HG03469 (cell line): ENCODE measurements around the gene F12.

Experiments used
- ATAC-seq: cut with Tn5 transposase; IDR thresholded peaks from one replicate; pipeline ENCODE4 v1.9.1; 2021; ENCODE audit warnings: mild to moderate bottlenecking, moderate library complexity, moderate number of reproducible peaks; ENCODE audit not compliant: unreplicated experiment

F12 gene

DNA sequence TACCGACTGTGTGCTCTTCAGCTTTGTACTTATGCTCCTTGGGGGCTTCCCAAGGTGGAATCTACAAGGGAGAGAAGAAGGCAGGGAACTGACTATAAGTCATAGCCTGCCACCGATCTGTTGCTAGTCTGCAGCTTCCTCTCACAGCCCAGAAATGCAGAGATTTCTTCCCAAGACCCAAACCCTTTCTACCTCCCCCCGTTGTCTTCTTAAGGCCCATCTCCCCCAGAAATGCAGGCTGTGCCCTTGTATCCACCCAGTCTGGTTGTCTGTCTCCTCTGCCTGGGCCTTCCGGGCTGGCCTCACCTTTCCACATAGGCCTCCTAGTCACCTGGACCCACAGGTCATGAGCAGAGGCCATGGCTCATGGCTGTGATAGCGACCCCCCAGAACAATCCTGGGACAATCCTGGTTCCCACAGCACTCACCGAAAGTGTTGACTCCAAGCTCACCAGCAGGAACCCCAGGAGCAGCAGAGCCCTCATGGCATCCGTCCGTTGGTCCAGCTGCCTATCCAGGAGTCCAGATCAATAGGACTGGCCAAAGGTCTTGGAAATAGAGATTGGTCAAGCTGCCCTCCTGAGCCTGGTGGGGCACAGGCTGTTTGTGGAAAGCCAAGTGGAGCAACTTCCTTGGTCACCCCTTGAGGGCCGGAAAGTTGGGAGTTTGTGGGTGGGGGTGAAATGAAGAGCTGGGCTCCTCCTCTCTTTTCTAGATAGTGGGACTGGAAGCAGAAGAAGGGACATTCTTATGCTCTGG, at the start of gene F12:
Gene F12, minus strand, starts transcription at position 522 of the 759 bp plus-strand sequence. Its CDS starts 37 bp downstream, at position 485.
- ATAC-seq, result no peak

DNA sequence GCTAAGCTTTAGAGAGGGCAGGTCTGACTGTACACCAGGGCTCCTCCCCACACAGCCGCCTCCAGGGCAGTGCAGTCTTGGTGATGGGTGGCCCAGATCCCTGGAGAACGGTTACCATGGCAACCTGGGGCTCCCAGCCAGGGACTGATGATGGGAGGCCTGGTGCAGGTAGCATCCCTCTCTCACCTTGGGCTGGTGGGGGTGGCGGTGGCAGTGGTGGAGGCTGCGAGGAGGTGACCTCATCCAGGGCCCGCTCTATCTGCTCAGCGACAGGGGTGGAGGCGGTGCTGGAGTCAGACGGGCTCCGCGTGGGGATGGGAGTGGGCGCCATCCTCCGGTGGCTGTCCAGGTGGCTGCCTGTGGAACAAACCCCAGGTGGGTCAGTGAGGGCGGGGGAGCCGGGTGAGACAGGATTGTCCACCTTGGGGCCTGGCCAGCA, 49.6 kb upstream of the F12 start:
- ATAC-seq, result no peak

DNA sequence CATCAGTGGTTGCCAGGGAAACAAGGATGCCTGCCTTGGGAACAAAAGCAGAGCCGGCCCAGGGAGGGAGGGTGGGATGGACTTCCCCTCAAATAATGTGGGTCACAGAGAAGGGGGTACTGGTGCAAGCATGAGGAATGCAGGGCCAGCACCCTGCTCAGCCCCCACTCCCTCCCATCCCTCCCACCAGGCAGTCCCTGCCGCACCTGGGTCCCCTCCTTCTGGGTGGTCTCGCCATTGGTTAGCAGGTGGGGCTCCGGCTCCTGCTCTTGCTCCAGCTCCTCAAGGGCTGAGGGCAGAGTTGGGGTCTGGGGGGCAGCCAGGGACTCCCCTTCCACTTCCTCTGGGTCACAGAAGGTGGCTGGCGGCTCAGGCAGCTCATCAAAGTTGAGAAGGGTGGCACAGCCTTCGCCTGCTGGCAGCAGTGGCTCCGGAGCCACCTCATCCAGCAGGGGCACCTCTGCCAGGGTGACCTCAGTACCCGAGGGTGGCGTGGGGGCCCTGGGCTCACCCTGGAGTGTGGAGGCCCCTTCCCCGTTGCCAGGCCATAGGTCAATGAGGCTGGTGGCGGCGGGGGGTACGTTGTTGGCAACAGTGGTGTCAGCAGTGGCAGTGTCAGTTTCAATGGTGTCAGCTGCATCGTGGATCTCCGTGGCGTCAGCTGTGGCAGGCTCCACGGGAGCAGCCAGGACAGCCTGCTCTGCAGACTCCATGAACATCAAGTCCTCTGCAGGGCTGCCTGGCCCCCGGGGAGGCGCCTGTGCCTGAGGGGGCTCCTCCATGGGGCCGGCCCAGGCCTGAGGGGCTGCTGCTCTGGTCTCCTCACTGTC, 48.7 kb upstream of the F12 start:
- no peak for ATAC-seq

DNA sequence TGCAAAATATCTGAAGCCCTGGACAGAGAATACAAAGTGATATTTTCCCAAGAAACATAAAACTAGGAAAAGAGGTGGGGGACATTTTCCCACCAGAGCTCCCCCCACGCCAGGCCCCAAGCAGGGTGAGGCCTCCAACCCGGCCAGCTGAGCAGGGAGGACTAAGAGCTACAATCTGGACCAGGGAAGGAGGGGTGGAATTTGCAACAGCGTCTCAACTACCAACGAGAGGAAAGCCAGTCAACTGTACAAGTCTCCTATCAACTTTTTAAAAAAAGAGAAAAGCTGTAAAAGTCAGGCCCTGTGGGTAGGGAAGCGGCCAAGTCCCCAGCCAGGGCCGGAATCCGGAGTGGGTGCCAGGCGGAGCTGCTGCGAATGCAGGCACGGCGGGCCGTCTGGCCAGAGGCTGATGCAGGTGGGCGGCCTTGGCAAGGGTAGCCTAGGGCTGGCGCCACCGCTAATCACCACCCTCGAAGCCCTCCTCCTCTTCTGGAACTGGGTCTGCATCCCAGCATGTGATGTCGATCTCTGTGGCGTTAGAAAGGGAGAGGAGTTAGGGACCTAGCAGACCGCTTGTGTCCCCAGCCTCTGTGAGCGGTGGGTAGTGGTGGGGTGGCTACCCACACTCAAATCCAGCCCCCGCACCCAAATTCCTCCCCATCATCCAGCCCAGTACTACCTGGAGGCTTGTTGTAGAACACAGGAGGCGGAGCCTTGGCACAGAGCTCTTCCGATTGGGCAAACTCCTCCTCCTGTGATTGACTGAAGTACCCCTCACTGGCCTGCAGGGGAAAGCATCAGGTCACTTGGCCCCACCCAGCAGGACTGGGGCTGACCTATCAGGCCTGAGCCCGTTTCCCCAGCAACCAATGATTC, 47.9 kb upstream of the F12 start:
- ATAC-seq, result peak; percentile 24

DNA sequence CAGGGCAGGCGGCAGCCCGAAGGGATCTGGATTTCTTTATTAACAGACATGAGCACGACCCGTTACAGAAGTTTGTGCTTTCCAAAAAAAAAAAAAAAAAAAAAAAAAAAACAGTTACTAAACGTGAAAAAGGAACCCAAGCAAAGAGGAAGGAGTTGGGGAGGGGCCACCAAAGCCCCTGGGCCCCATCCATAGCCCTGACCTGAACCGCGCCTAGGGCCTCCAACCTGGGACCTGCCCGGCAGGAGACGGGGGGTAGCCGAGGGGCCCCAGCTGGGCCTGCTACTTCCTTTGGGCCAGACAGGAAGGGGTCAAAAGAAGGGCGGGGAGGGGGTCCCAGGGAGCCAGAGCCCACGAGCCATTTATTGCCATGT, 47.2 kb upstream of the F12 start:
- no peak for ATAC-seq

DNA sequence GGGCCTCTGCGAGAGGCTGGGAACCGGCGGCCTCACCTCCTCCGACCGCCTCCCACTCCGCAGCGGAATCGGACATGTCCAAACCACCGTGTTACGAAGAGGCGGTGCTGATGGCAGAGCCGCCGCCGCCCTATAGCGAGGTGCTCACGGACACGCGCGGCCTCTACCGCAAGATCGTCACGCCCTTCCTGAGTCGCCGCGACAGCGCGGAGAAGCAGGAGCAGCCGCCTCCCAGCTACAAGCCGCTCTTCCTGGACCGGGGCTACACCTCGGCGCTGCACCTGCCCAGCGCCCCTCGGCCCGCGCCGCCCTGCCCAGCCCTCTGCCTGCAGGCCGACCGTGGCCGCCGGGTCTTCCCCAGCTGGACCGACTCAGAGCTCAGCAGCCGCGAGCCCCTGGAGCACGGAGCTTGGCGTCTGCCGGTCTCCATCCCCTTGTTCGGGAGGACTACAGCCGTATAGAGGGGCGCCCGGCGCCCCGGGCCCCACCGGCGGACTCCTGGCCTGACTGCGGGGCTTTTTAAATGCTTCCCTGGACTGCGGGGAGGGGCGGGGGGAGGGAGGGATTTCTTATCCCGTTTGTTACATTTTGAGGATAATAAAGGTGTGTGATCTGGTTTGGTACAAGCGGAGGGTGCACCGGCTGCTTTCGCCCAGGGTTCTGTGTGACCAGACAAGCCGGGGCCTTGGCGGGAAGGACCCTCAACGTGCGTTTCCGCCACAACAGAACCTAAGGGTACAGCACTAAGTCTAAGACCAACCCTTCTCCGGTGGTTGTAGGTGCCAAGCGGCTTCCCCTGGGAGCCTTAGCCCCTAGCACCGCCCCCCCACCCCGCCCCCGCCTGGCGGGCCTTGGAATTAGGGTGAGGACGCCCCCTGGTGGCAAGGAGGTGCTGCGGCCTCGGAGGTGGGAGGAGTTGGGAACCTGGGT, 46.6 kb upstream of the F12 start:
- ATAC-seq, result no peak

DNA sequence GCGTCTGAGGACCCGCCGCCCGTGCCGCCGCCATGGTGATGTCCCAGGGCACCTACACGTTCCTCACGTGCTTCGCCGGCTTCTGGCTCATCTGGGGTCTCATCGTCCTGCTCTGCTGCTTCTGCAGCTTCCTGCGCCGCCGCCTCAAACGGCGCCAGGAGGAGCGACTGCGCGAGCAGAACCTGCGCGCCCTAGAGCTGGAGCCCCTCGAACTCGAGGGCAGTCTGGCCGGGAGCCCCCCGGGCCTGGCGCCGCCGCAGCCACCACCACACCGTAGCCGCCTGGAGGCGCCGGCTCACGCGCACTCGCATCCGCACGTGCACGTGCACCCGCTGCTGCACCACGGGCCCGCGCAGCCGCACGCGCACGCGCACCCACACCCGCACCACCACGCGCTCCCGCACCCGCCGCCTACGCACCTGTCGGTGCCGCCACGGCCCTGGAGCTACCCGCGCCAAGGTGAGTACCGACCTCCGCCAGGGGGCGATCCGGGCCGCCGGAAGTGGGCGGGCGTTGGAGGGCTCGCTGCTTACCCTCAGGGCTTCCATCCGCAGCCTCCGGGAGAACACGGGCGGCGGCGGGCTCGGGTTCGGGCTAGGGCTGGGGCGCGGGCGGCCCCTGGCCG, 45.8 kb upstream of the F12 start:
- ATAC-seq, result peak; percentile 31

DNA sequence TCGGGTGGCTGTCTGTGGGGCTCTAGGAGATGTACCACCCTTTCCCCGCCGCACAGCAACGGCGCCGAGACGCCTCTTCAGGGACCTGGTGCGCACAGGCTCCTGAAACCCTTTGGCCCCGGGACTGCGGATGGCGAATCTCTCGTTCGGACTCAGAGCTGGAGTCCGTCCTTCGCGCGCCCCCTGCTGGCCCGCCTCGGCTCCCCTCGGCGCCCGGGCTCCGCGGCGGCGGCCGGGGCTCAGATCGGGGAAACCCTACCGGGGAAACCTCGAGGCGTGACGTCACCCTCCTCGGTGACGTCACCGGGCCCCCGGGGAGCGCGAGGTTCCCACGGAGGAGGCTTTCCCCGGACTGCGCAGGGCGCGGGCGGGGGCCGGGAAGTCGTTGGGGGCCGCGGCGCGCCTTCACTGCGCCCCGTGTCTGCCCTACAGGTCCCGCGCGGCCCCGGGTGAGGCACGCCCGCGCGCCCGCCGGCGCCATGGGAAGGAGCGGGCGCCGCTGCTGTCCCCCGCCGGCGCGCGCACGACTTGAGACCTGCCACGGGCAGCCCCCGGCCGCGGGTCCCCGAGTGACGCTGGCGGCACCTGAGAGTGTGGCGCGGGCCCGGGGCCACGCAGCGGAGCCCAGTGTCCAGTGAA, 45.2 kb upstream of the F12 start:
- peak; percentile 26 for ATAC-seq

DNA sequence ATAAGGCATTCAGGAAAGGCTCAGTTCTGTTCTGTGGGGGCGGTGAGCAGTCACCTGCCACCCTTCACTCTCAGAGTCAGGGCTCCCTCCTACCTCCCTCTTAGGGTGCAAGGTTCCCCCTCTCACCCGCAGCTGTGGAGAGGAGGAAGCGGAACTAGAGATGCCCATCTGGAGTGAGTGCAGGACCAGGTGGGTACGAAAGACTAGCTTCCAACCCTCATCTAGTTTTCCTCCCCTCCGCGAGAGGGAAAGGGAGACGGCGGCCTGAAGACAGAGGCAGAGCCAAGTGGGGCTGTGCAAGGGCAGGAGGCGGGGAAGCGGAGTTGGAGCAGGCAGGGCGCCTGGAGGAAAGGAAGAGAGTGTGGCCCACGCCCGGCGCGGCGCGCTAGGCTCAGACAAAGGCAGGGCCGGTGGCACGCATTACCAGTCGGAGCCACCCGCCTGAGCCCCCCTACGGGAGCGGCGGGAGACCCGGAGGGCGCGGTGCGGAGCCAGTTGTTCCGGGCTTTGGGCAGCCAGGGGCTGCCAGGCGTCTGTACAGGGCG, 44.6 kb upstream of the F12 start:
- no peak for ATAC-seq

DNA sequence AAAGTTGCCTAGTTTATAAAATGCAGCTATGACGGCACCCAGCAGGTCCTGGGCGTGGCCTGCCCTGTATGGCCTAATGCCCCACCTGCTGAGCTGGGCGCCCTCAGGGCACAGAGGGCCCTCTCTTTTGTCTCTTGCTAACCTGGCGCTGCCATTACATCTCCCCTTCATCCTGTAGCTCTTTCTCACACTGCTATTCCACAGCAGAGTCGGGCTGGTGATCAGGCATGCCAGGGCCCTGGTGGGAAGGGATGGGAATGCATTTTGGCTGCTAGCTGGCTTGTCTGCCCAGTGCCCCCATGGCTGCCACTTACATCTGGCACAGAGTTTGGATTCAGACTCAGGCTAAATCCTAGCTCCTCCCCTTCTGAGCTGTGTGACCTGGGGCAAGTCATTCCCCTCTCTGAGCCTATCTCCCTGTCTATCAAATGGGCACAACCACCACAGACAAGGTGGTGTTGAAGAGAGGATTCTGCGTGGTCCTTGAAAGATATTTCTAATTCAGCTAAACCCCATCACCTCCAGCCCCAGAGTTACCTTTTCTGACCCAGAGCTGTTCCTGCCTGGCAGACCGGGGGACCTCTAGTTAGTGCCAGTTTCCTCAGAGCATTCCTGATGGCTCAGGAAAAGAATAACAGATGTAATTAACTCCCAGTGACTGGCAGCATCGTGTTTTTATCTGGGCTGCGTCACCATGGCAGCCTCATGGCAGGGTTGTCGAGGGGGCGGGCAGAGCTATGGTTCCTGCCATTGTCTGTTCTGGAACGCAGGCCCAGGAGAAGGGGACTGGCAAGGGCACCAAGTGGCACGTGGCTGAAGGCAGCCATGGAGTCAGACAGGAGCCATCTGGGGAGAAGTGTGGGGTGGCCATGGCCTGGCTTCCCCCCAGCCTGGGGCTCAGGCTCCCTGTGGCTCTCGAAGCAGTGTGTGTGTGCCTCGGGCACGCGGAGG, 43.6 kb upstream of the F12 start:
- no peak for ATAC-seq

DNA sequence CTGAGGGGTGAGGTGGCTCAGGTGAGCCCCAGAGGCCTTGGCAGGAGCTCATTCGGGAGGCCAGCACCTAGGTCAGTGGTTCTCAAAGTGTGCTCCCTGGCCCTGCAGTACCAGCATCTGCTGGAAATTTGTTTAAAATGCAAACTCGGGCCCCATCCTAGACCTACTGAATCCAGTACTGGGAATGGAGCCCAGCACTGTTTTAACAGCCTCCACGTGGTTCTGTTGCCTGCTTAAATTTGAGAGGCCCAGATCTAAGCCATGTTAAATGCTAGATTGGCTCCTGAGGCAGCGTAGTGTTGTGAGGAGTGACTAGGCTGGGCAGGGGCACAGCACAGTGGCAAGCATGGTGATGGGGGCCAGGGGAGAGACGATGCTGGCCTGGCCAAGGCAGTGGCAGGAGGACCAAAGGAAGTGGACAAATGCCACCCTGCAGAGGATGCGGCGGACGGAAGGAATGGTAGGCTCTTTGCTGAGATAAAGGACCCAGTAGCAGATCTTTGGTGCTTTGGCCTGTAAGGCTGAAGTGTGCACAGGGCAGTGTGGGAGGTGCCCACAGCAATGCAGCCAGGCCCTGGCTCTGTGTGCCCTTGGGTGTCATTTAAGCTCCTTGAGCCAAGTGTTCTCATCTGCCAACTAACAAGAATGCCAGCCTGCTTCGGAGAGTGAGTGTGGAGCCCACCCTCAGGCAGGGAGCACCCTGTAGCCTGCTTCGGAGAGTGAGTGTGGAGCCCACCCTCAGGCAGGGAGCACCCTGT, 41.5 kb upstream of the F12 start:
- ATAC-seq, result no peak

DNA sequence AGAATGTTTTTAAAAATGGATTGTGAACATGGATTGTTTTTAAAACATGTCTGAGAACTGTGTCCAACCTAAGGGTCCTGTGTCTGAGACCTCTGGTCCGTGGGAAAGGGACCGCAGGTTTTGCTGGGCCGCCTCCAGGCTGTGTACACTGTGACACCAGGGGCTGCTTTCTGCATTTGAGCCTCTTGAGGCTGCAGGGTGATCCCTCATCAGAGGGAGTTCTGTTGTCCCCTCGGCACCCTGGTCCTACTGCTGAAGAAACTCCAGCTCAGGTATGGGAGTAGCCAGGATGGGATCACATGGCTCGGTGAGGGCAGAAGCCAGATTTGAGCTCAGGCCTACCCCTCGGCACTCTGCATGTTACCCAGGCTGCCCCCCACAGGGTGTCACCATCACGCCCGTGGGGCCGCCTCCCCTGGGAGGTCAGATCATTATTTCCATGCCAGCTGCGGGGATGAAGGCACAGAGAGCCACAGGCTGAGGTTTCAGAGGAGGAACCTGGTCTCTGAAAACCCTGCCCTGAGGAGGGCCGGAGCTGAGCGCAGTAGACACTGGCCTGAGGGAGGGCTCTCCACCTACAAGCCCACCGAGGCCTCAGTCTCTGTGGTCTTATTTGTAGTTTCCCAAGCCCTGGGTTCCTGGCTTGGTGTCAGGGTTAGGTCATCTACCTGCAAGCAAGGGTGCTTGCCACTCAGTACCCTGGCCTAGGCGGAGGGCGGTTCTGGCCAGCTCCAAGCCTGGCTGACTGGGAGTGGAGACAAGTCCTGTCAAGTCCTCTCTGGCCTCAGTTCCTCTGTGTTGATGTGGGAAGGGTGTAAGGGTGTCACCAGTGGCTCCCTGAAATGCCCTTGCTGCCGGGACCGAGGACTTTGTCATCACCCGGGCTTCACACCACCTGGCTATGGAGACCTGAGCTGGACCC, 40.0 kb upstream of the F12 start:
- ATAC-seq, result no peak

DNA sequence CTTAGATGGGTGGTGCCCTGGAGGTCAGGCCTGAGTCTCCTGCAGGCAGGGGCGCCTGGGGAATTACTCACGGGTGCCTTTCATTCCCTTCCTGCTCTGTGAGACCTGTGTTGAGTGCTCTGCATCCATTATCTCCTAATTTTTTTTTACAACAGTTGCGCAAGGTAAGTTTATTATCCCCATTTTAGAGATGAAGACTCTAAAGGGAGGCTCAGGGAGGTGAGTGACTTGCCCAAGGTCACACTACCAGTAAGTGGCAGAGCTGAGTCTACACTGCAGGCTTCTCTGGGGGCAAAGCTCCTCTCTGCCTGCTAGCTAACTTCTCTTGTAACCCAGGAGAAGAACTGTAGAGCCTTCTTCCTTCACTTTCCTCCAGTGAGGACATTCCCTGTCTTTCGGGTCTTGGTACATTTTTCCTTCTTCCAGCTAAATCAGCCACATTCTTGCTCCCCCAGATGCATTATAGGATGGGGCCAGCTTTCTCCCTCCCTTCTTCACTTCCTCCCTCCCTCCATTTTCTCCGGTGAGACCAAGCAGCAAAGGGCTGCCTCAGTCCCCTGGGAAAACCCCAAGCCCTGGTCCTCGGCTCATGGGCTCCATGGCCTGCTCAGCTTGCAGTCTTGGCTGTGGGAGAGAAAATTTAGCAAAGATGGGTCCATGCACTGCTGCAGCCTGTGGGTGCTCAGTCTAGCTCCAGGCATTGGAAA, 39.0 kb upstream of the F12 start:
- ATAC-seq, result no peak

DNA sequence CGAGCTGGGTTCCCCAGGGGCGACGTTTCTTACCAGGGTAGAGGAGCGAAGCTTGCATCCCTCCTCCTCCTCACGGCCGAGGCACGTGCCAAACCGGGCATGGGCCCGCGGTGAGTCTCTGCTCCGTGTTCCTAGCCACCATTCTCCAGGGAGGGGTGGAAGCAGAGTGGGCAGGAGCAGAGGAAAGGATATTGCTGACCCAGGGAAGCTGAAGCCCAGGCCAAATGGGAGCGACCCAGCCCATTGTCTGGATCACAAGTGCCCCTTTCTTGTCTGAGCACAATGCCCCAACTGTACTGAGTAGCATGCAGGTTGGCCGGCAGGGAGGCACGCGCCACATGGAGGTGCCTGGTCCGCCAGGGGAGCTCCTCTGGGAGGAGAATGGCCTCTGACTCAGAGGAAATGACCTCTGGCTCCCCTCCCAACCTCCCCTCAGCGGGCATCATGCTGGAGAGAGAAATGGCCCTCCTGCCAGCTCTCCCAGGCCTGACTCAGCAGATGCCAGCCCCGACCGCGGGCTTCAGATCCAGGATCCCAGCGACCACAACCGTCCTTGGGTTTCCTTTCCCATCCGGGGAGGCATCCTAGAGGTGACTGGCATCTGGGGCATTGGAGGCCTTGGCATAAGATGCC, 38.4 kb upstream of the F12 start:
- ATAC-seq, result no peak

DNA sequence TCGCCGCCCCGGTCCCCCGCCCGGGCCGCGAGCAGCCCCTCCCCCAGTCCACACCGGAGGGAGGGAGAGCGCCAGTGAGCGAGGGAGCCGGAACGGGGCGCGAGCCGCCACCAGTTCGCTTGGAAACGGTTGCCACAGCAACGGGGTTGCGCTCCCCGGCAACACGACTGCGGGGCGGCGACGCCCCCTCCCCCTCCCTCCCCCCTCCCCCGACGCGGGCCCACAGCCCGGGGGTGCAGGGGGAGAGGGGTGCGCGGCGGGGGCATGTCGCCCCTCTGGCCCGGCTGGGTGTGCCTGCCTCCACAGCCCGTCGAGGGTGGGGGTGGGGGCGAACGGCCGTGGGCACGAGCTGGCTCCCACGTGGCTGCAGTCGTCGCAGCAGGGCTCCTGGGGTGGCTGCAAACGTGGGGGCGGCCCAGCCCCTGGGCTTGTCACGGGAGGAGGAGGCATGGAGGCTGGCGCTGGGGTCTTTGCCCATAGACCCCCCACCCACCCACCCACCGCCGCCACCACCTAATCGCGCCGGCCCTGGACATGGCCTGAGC, 37.8 kb upstream of the F12 start:
- peak; percentile 15 for ATAC-seq
